NCI-H2107 (cell line): ENCODE measurements around the gene C1orf185.
"Not testable (repeated sequence)": the region's sequence is repeated elsewhere in the genome, so short reads cannot be mapped to it uniquely, and the experiment has no call there.

Experiments used
- DNase-seq: peaks from one replicate; lab custom pipeline; 2025; lab: John Stamatoyannopoulos, UW

C1orf185 gene

GRCh38 chr1:51137696-51138095 lies 35.7 kb downstream of the C1orf185 start:
- not testable (repeated sequence) for DNase-seq

GRCh38 chr1:51139474-51139873 lies 37.4 kb downstream of the C1orf185 start:
- no peak for DNase-seq

- DNase-seq: no peak
Measured at GRCh38 chr1:51147394-51147793, 45.4 kb downstream of the C1orf185 start.

GRCh38 chr1:51154776-51155175 lies 52.7 kb downstream of the C1orf185 start:
- DNase-seq: no peak

- DNase-seq: no peak
Measured at GRCh38 chr1:51156752-51157151, 54.7 kb downstream of the C1orf185 start.

- no peak for DNase-seq
Measured at GRCh38 chr1:51157395-51157794, 55.4 kb downstream of the C1orf185 start.

- DNase-seq: no peak
Measured at GRCh38 chr1:51158263-51158662, 56.2 kb downstream of the C1orf185 start.

GRCh38 chr1:51162560-51162959 lies 60.5 kb downstream of the C1orf185 start:
- DNase-seq: not testable (repeated sequence)

GRCh38 chr1:51165540-51165939 lies 63.5 kb downstream of the C1orf185 start:
- no peak for DNase-seq

- no peak for DNase-seq
Measured at GRCh38 chr1:51168266-51168845, 66.3 kb downstream of the C1orf185 start.

- DNase-seq: no peak
Measured at GRCh38 chr1:51168936-51169335, 66.9 kb downstream of the C1orf185 start.

- no peak for DNase-seq
Measured at GRCh38 chr1:51170342-51170741, 68.3 kb downstream of the C1orf185 start.

GRCh38 chr1:51172811-51173210 lies 70.8 kb downstream of the C1orf185 start:
- no peak for DNase-seq

- no peak for DNase-seq
Measured at GRCh38 chr1:51175278-51175677, 73.2 kb downstream of the C1orf185 start.

- not testable (repeated sequence) for DNase-seq
Measured at GRCh38 chr1:51177988-51178387, 76.0 kb downstream of the C1orf185 start.

- no peak for DNase-seq
Measured at GRCh38 chr1:51188230-51188629, 86.2 kb downstream of the C1orf185 start.

GRCh38 chr1:51189421-51190073 lies 87.5 kb downstream of the C1orf185 start:
- DNase-seq: peak; percentile 60

- DNase-seq: no peak
Measured at GRCh38 chr1:51190961-51191360, 88.9 kb downstream of the C1orf185 start.

GRCh38 chr1:51192213-51192843 lies 90.3 kb downstream of the C1orf185 start:
- peak; percentile 23 for DNase-seq

GRCh38 chr1:51193564-51193963 lies 91.5 kb downstream of the C1orf185 start:
- DNase-seq: no peak
